GM15510 (cell line): ENCODE results near the gene AGBL4.

Source experiments
- POLR2A ChIP-seq: IDR thresholded peaks from 3 replicates; pipeline ENCODE4 v1.6.1; 2011; ENCODE audit warnings: borderline replicate concordance; ENCODE audit not compliant: insufficient read length; ENCODE audit errors: extremely low read depth

Gene AGBL4

GRCh38 chr1:49171941-49172593 lies 851.7 kb downstream of the AGBL4 start:
- TF ChIP-seq POLR2A, result no peak

DNA sequence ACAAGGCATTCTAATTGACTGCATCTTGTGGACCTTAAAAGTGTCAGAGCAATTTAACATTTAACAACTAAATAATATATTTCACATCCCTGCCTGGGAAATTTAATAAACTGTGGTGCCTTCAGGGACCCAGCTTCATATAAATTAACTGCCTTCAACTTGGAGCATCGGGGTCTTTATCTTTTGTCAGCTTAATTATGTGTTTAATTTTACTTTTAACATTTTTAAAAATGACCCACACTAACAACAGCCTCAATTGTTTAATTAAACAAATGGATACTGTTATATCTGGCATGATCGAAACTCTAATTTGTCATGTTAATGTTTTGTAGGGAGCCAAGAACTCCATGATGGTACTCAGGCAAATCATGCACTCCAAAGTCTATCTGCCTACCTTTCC lies 857.7 kb downstream of the AGBL4 start:
- TF ChIP-seq POLR2A, result no peak

GRCh38 chr1:49163031-49163430 lies 860.7 kb downstream of the AGBL4 start:
- TF ChIP-seq POLR2A, result no peak

- no peak for TF ChIP-seq POLR2A
Observed at GRCh38 chr1:49160677-49161076, 863.1 kb downstream of the AGBL4 start.

DNA sequence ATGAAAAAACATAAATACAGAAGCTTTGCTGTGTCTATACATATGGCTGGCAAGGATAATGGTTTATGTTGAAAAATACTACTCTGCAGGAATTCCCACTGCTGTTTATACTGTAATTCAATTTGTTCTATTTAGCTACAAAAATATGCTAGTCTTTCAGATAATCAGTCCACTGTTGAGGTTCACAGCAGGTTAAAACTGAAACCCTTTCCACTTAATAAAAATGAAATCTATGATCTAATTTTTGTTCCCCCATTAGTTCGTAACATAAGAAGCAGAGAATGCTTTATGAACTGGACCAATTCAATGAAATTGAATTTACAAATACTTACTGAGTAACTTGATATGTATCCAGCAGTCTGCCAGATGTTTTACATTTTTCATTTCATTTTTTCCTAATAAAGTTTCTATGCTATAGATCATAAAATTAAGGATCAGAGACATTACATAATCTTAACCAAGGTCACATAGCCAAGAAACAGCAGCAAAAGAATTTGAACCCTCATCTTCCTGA lies 887.0 kb downstream of the AGBL4 start:
- TF ChIP-seq POLR2A, result no peak

DNA sequence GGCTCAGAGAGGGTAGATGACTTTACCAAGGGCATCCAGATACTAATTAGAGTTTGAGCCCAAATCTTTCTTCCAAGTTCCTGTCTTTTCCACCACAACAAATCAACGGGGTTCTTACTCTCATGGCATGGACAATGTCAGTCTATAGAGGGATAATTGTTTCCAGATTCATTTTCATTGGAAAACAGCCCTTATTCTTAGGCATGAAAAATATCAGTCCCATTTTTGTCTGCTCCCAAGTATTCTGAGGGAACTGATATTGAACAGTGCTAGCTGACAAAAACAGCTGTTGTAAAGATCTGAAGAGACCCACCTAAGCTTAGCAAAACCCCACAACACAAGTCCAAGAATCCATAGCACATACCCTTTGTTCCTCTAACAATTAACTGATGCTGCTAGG lies 898.0 kb downstream of the AGBL4 start:
- TF ChIP-seq POLR2A, result no peak

GRCh38 chr1:49111931-49112330 lies 911.8 kb downstream of the AGBL4 start:
- no peak for TF ChIP-seq POLR2A

GRCh38 chr1:49106445-49106844 lies 917.3 kb downstream of the AGBL4 start:
- no peak for TF ChIP-seq POLR2A

DNA sequence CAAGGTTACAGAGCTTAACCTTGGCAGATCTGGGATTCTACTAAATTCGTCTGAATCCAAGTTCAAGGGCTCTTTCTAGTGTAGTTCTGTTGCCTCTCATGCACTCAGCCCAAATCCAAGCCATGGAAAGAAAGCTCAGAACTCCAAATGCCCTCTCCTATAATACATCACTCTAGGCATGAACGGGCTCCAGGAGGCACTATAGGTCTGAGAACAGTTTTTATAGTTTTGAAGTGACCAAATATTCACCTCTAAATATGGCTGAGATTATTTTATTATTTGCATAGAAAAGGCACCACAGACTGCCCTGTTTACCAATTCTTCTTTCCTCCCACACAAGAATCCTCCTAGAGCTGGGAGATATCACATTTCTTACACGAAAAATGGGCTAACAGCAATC lies 919.2 kb downstream of the AGBL4 start:
- no peak for TF ChIP-seq POLR2A

GRCh38 chr1:49102752-49103151 lies 921.0 kb downstream of the AGBL4 start:
- no peak for TF ChIP-seq POLR2A

DNA sequence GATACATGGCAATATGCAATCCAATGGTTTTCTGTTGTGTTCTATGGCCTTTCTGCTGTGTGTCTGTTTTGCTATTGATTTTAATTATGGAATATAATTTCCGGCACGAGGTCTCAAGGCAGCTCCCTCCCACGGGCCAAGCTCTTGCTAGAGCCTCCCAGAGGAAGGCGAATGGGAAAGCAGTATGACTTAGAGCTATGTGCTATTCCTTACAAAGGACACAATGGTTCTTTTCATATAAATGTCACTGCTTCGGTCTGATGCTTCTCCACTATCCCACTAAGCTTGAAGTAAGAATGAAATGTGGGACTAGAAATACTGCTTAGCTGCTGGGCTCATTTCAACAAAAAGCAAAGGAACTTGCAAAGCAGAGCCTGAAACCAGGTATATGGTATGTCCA lies 924.9 kb downstream of the AGBL4 start:
- TF ChIP-seq POLR2A, result no peak

DNA sequence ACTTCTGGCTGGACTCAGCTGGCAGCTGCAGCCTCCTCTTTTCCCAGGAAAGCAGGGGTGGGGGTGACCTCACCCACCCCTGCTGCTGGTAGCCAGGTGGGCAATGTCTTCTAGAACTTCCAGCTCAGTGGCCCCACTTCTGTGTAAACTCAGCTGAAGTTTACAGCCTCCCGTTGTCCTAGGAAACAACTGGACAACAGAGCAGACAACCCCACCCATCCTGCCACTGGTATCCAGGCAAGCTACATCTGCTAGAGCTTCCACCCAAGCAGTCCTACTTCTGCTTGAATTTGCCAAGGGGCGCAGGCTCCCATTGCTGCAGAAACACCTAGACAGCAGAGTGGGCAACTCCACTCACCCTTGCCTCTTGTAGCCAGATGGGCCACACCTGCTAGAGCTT lies 937.4 kb downstream of the AGBL4 start:
- TF ChIP-seq POLR2A, result no peak

DNA sequence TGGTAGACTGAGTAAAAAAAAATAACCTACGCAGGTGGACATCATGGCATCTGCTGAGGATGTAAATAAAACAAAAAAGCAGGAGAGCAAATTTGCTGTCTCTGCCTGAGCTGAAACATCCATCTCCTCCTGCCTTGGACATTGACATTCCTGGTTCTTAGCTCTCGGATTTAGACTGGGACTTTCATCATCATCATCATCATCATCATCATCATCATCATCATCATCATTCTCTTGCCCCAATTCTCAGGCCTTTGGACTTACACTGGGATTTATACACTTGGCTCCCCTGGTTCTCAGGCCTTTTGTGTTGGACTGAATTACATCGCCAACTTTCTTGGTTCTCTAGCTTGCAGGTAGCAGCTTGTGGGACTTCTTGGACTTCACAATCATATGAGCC lies 938.7 kb downstream of the AGBL4 start:
- no peak for TF ChIP-seq POLR2A

- no peak for TF ChIP-seq POLR2A
Observed at GRCh38 chr1:49060766-49061165, 963.0 kb downstream of the AGBL4 start.

DNA sequence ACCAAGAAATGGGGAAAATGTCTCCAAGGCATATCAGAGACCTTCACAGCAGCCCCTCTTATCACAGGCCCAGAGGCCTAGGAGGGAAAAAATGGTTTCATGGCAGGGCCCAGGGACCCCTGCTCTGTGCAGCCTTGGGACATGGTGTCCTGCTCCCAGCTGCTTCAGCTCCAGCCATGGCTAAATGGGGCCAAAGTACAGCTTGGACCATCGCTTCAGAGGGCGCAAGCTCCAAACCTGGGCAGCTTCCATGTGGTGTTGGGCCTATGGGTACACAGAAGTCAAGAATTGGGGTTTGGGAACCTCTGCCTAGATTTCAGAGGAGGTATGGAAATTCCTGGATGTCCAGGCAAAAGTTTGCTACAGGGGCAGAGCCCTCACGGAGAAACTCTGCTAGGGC lies 964.7 kb downstream of the AGBL4 start:
- no peak for TF ChIP-seq POLR2A

DNA sequence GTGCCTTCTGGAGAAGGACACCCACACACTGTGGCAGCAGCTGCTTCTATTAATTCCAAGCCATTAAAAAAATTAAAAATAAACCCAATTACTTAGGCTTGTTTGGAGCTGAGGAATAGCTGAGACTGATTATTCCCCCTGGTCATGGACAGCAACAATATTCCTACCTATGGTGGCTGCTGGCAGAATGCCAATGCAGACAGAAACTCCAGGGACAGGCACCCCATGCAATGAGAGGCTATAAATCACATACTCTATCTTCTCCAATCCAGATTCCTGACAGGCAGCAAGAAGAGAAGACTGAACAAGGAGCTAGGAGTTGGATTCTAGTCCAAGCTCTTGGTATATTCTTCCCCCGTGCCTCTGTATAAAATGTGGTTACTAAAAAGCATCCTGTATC lies 971.7 kb downstream of the AGBL4 start:
- no peak for TF ChIP-seq POLR2A

GRCh38 chr1:49051647-49052046 lies 972.1 kb downstream of the AGBL4 start:
- no peak for TF ChIP-seq POLR2A
